H9 (cell line): ENCODE data around the gene ZNF771. TPM values are rescaled to one million over a fixed set of nuclear protein-coding genes. Genes with fewer than 3 reads are reported as not detected.
"Not testable (repeated sequence)": the region's sequence is repeated elsewhere in the genome, so short reads cannot be mapped to it uniquely, and the experiment has no call there.

Source experiments
- DNase-seq: peaks from one replicate; pipeline ENCODE4 v3.0.0-alpha.2; 2017
- H2AFZ ChIP-seq: one replicate; pipeline ENCODE4 v1.6.1; 2013; ENCODE audit warnings: mild to moderate bottlenecking, low read length, control low read depth, moderate library complexity
- H2AK5ac ChIP-seq: 2 replicates; pipeline ENCODE4 v1.6.1; 2013; ENCODE audit warnings: low read length, control low read depth, mixed read lengths; ENCODE audit not compliant: insufficient read length
- H2BK120ac ChIP-seq: one replicate; pipeline ENCODE4 v1.6.1; 2013; ENCODE audit warnings: low read depth, mild to moderate bottlenecking, low read length, control low read depth, inconsistent platforms; ENCODE audit not compliant: poor library complexity, severe bottlenecking
- H2BK12ac ChIP-seq: 2 replicates; pipeline ENCODE4 v1.6.1; 2013; ENCODE audit warnings: low read length, control low read depth, mixed read lengths, low read depth; ENCODE audit not compliant: insufficient read length
- H2BK15ac ChIP-seq: 2 replicates; pipeline ENCODE4 v1.6.1; 2013; ENCODE audit warnings: low read depth, low read length, control low read depth
- H2BK20ac ChIP-seq: one replicate; pipeline ENCODE4 v1.6.1; 2013; ENCODE audit warnings: low read depth, mild to moderate bottlenecking, low read length, control low read depth, inconsistent platforms; ENCODE audit not compliant: poor library complexity, severe bottlenecking
- H2BK5ac ChIP-seq: 2 replicates; pipeline ENCODE4 v1.6.1; 2013; ENCODE audit warnings: low read length, control low read depth, mixed read lengths; ENCODE audit not compliant: insufficient read length
- H3K14ac ChIP-seq: 2 replicates; pipeline ENCODE4 v1.6.1; 2013; ENCODE audit warnings: low read length, control low read depth; ENCODE audit not compliant: insufficient read depth
- H3K18ac ChIP-seq: 2 replicates; pipeline ENCODE4 v1.6.1; 2013; ENCODE audit warnings: low read depth, mild to moderate bottlenecking, mixed read lengths, low read length, control low read depth; ENCODE audit not compliant: insufficient read length
- H3K23ac ChIP-seq: 2 replicates; pipeline ENCODE4 v1.6.1; 2013; ENCODE audit warnings: low read length, control low read depth, mixed read lengths, low read depth; ENCODE audit not compliant: insufficient read length
- H3K23me2 ChIP-seq: 2 replicates; pipeline ENCODE4 v1.6.1; 2013; ENCODE audit warnings: low read depth, mild to moderate bottlenecking, mixed read lengths, low read length, control low read depth; ENCODE audit not compliant: insufficient read length, poor library complexity, severe bottlenecking
- H3K27ac ChIP-seq: 2 replicates; pipeline ENCODE4 v1.5.1; 2013; ENCODE audit warnings: low read length, control low read depth, mixed read lengths, low read depth; ENCODE audit not compliant: insufficient read length
- H3K27me3 ChIP-seq: 2 replicates; pipeline ENCODE4 v1.6.1; 2013; ENCODE audit warnings: low read length, control low read depth, inconsistent platforms; ENCODE audit not compliant: insufficient read depth
- H3K4ac ChIP-seq: 2 replicates; pipeline ENCODE4 v1.6.1; 2013; ENCODE audit warnings: low read depth, mild to moderate bottlenecking, control low read depth, inconsistent platforms, low read length, moderate library complexity
- H3K4me1 ChIP-seq: 2 replicates; pipeline ENCODE4 v1.6.1; 2013; ENCODE audit warnings: low read length, control low read depth, inconsistent platforms; ENCODE audit not compliant: insufficient read depth
- H3K4me2 ChIP-seq: 2 replicates; pipeline ENCODE4 v1.6.1; 2013; ENCODE audit warnings: low read length, control low read depth, mixed read lengths; ENCODE audit not compliant: insufficient read length, insufficient read depth
- H3K56ac ChIP-seq: 2 replicates; pipeline ENCODE4 v1.6.1; 2013; ENCODE audit warnings: low read depth, mild to moderate bottlenecking, mixed read lengths, low read length, control low read depth; ENCODE audit not compliant: insufficient read length
- H3K79me1 ChIP-seq: 2 replicates; pipeline ENCODE4 v1.6.1; 2013; ENCODE audit warnings: low read depth, mild to moderate bottlenecking, moderate library complexity, low read length, control low read depth, inconsistent platforms; ENCODE audit not compliant: insufficient read depth, poor library complexity, severe bottlenecking
- H3K79me2 ChIP-seq: 2 replicates; pipeline ENCODE4 v1.6.1; 2013; ENCODE audit warnings: low read length, control low read depth, inconsistent platforms; ENCODE audit not compliant: insufficient read depth
- H3K9ac ChIP-seq: 2 replicates; pipeline ENCODE4 v1.6.1; 2013; ENCODE audit warnings: low read length, control low read depth, mixed read lengths; ENCODE audit not compliant: insufficient read length; ENCODE audit errors: extremely low read depth
- H3K9me3 ChIP-seq: one replicate; pipeline ENCODE4 v1.6.1; 2013; ENCODE audit warnings: low read depth, low read length, inconsistent platforms; ENCODE audit not compliant: control insufficient read depth
- H3T11ph ChIP-seq: one replicate; pipeline ENCODE4 v1.6.1; 2013; ENCODE audit warnings: mild to moderate bottlenecking, low read length, control low read depth, inconsistent platforms
- H4K20me1 ChIP-seq: one replicate; pipeline ENCODE4 v1.6.1; 2013; ENCODE audit not compliant: control insufficient read depth, insufficient read length, insufficient read depth
- H4K5ac ChIP-seq: 2 replicates; pipeline ENCODE4 v1.6.1; 2013; ENCODE audit warnings: low read depth, mild to moderate bottlenecking, mixed read lengths, low read length, control low read depth; ENCODE audit not compliant: insufficient read length
- H4K8ac ChIP-seq: replicated peaks from 2 replicates; pipeline ENCODE4 v1.6.1; 2013; ENCODE audit warnings: low read length, control low read depth, mixed read lengths, low read depth; ENCODE audit not compliant: insufficient read length
- H4K91ac ChIP-seq: 2 replicates; pipeline ENCODE4 v1.6.1; 2013; ENCODE audit warnings: low read depth, mild to moderate bottlenecking, moderate library complexity, mixed read lengths, low read length, control low read depth; ENCODE audit not compliant: insufficient read length
- H3K27ac Mint-ChIP-seq, 3 experiments: 2 replicates in 2 of 3; 3 replicates in 1 of 3; pipeline ENCODE4 v1.8.0; 2020 to 2021; ENCODE audit warnings: mixed read lengths in 3 of 3, mild to moderate bottlenecking in 1 of 3, moderate library complexity in 1 of 3
- H3K27me3 Mint-ChIP-seq: 2 replicates; pipeline ENCODE4 v1.8.0; 2021; ENCODE audit warnings: low read depth, mild to moderate bottlenecking, moderate library complexity, mixed read lengths
- H3K36me3 Mint-ChIP-seq, 3 experiments: 2 replicates in 2 of 3; 3 replicates in 1 of 3; pipeline ENCODE4 v1.8.0; 2020 to 2021; ENCODE audit warnings: low read depth in 3 of 3, mixed read lengths in 3 of 3; ENCODE audit not compliant: insufficient read depth in 1 of 3
- H3K4me1 Mint-ChIP-seq, 2 experiments: 2 replicates each; pipeline ENCODE4 v1.8.0; 2020; ENCODE audit warnings: mixed read lengths in 2 of 2
- H3K4me3 Mint-ChIP-seq, 2 experiments: 2 replicates in 1 of 2; 3 replicates in 1 of 2; pipeline ENCODE4 v1.8.0; 2020 to 2021; ENCODE audit warnings: mild to moderate bottlenecking in 2 of 2, mixed read lengths in 2 of 2, moderate library complexity in 1 of 2
- H3K9me3 Mint-ChIP-seq, 2 experiments: 2 replicates in 1 of 2; 3 replicates in 1 of 2; pipeline ENCODE4 v1.8.0; 2020; ENCODE audit warnings: mild to moderate bottlenecking in 2 of 2, mixed read lengths in 2 of 2, moderate library complexity in 1 of 2
- WGBS: extraction: QIAGEN DNeasy Blood & Tissue Kit; methylation state at CpG from one replicate; pipeline ENCODE4 v1.1.7; 2013; ENCODE audit warnings: missing lambda C conversion rate, low lambda C conversion rate, mixed read lengths; ENCODE audit not compliant: insufficient read length; ENCODE audit errors: extremely low coverage; 5-methylcytosine and 5-hydroxymethylcytosine counted together
- total RNA-seq: library from RNA; stranded (reverse); gene quantifications from 2 replicates; pipeline ENCODE4 v1.2.1, GENCODE V29; 2021
- TF ChIP-seq, protein P1 (sequence below): fragments of 200-600 bp; sonication (generic); conservative IDR thresholded peaks from 3 replicates; pipeline ENCODE4 v1.8.0; 2021; ENCODE audit warnings: antibody characterized with exemption, mild to moderate bottlenecking

ZNF771 gene
- total RNA-seq, 1 experiment from 2014 or later: 10.5 TPM

DNA sequence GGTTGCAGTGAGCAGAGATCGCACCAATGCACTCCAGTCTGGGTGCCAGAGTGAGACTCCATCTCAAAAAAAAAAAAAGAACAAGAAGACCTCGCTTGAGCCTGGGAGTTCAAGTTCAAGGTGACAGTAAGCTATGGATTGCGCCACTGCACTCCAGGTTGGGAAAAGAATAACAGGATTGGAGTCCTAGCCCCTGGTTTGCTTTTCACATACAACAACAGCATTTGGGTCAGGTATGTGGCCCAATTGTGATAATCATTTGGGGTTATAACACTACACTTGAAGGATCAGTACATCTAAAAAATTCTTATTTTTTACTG, 41.7 kb downstream of the ZNF771 start:
- Mint-ChIP-seq H3K9me3 (peaks cover 6 to 10% of the 10 kb centered on the region in 2 experiments; a peak in 3 of 5 replicates), H3K27ac (no peak overlapping the region), H3K4me1 (peaks cover 11 to 16% of the 10 kb centered on the region in 2 experiments), H3K36me3 (peaks cover 11 to 15% (median 11%) of the 10 kb centered on the region in 3 experiments), H3K27me3 (peaks cover 20% of the 10 kb centered on the region), H3K4me3 (no peak overlapping the region)
- no peak for DNase-seq
- Histone ChIP-seq H2AK5ac (no peak overlapping the region), H3K27ac (no peak overlapping the region), H4K5ac (no peak overlapping the region), H3K9ac (no peak overlapping the region), H3K27me3 (no peaks in the 10 kb centered on the region), H3K23me2 (peaks cover 5% of the 10 kb centered on the region), H3K4me2 (no peak overlapping the region), H2BK15ac (no peak overlapping the region), H3K4ac (no peak overlapping the region), H3K18ac (no peak overlapping the region), H3K9me3 (no peaks in the 10 kb centered on the region), H2BK12ac (no peak overlapping the region), H4K8ac (no peak overlapping the region), H3K79me1 (no peaks in the 10 kb centered on the region), H3K4me1 (peaks cover 3% of the 10 kb centered on the region; the same call in 1 of the 2 replicates), H4K20me1 (no peaks in the 10 kb centered on the region), H2BK120ac (no peak overlapping the region), H3T11ph (no peak overlapping the region), H3K56ac (no peak overlapping the region), H4K91ac (no peak overlapping the region), H3K23ac (no peak overlapping the region), H2AFZ (no peak overlapping the region), H2BK20ac (no peak overlapping the region), H2BK5ac (no peak overlapping the region), H3K14ac (no peak overlapping the region), H3K79me2 (no peaks in the 10 kb centered on the region; the same call in 1 of the 2 replicates)
- TF ChIP-seq, protein P1, sequence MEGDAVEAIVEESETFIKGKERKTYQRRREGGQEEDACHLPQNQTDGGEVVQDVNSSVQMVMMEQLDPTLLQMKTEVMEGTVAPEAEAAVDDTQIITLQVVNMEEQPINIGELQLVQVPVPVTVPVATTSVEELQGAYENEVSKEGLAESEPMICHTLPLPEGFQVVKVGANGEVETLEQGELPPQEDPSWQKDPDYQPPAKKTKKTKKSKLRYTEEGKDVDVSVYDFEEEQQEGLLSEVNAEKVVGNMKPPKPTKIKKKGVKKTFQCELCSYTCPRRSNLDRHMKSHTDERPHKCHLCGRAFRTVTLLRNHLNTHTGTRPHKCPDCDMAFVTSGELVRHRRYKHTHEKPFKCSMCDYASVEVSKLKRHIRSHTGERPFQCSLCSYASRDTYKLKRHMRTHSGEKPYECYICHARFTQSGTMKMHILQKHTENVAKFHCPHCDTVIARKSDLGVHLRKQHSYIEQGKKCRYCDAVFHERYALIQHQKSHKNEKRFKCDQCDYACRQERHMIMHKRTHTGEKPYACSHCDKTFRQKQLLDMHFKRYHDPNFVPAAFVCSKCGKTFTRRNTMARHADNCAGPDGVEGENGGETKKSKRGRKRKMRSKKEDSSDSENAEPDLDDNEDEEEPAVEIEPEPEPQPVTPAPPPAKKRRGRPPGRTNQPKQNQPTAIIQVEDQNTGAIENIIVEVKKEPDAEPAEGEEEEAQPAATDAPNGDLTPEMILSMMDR: no peak
- no CpG with 5 or more reads among the region's 3 CpGs for WGBS

DNA sequence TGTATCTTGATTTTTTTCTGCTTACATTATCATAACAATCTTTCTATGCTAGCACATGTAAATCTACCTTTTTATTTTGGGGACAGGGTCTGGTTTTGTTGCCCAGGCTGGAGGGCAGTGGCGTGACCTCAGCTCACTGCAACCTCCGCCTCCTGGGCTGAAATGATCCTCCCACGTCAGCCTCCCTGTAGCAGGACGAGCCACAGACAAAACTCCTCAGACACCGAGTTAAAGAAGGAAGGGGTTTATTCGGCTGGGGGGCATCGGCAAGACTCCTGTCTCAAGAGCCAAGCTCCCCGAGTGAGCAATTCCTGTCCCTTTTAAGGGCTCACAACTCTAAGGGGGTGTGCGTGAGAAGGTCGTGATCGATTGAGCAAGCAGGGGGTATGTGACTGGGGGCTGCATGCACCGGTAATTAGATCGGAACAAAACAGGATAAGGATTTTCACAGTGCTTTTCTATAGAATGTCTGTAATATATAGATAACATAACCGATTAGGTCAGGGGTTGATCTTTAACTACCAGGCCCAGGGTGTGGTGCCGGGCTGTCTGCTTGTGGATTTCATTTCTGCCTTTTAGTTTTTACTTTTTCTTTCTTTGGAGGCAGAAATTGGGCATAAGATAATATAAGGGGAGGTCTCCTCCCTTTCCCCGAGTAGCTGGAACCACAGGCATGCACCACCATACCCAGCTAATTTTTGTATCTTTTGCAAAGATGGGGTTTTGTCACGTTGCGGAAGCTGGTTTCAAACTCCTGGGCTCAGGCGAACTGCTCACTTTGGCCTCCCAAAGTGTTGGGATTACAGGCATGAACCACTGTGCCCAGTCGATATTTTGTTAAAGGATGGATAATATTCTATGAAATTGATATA, 45.5 kb downstream of the ZNF771 start:
- not testable (repeated sequence) for H3K9me3 ChIP-seq, H4K20me1 ChIP-seq, H3K4me1 Mint-ChIP-seq, H3K23me2 ChIP-seq, H3K9me3 Mint-ChIP-seq, H4K91ac ChIP-seq, H3K23ac ChIP-seq, H3K27me3 Mint-ChIP-seq, H3K14ac ChIP-seq, DNase-seq, H3T11ph ChIP-seq, H2BK12ac ChIP-seq, H3K4me2 ChIP-seq, H2BK15ac ChIP-seq, H2AFZ ChIP-seq, H3K4me3 Mint-ChIP-seq, H3K4me1 ChIP-seq, H3K27me3 ChIP-seq, H2AK5ac ChIP-seq, H3K79me1 ChIP-seq, H2BK120ac ChIP-seq, H3K9ac ChIP-seq, H2BK20ac ChIP-seq, H4K5ac ChIP-seq, H3K4ac ChIP-seq, H4K8ac ChIP-seq, H3K36me3 Mint-ChIP-seq, H3K56ac ChIP-seq, H3K79me2 ChIP-seq, H3K18ac ChIP-seq, H3K27ac ChIP-seq, H3K27ac Mint-ChIP-seq, H2BK5ac ChIP-seq
- no CpG with 5 or more reads among the region's 20 CpGs for whole genome bisulfite sequencing
